BLaER1 (cell line): ENCODE data around the gene ANTXR1.
"Not testable (repeated sequence)": the region's sequence is repeated elsewhere in the genome, so short reads cannot be mapped to it uniquely, and the experiment has no call there.

Source experiments
- H3K27ac ChIP-seq: shearing (Covaris generic); formaldehyde crosslinking; 2 replicates; pipeline ENCODE4 v1.8.1; 2022
- H3K27me3 ChIP-seq: shearing (Covaris generic); formaldehyde crosslinking; 2 replicates; pipeline ENCODE4 v1.8.1; 2022
- H3K36me3 ChIP-seq: shearing (Covaris generic); formaldehyde crosslinking; 2 replicates; pipeline ENCODE4 v1.8.1; 2022
- H3K4me1 ChIP-seq: shearing (Covaris generic); formaldehyde crosslinking; 2 replicates; pipeline ENCODE4 v1.8.1; 2022
- H3K4me2 ChIP-seq: shearing (Covaris generic); formaldehyde crosslinking; 2 replicates; pipeline ENCODE4 v1.8.1; 2022
- H3K4me3 ChIP-seq: shearing (Covaris generic); formaldehyde crosslinking; 2 replicates; pipeline ENCODE4 v1.8.1; 2022
- H3K9ac ChIP-seq: shearing (Covaris generic); formaldehyde crosslinking; 2 replicates; pipeline ENCODE4 v1.8.1; 2022
- H3K9me3 ChIP-seq: shearing (Covaris generic); formaldehyde crosslinking; 2 replicates; pipeline ENCODE4 v1.8.1; 2022
- H4K20me1 ChIP-seq: shearing (Covaris generic); formaldehyde crosslinking; 2 replicates; pipeline ENCODE4 v1.8.1; 2022
- Cebpa-rat ChIP-seq: shearing (Covaris generic); IDR thresholded peaks from 2 replicates; pipeline ENCODE4 v1.8.1; 2022

Gene ANTXR1

DNA sequence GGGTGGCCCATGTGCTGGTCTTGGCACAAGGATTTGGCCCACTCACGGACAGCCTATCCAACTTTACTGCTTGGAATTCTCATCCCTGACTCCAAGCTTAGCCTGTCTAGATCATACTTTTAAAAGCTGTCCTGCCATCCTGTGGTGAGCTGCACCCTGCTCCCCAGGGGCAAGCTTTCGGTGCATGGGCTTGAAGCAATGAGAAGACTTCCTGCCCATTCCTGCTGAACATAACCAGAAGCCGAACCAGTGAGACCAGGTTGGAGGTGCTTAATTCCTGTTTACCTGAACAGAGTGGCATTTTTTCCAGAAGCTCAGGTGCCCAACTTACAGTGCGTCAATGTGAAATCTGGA lies 154.5 kb downstream of the ANTXR1 start:
- Histone ChIP-seq H3K36me3 (no peaks in the 10 kb centered on the region), H3K4me3 (no peak overlapping the region), H3K27me3 (no peaks in the 10 kb centered on the region), H3K4me2 (peak overlapping the region; percentile 29), H3K9me3 (no peaks in the 10 kb centered on the region), H3K27ac (no peak overlapping the region), H3K9ac (no peak overlapping the region), H3K4me1 (peaks cover 24% of the 10 kb centered on the region), H4K20me1 (no peaks in the 10 kb centered on the region)
- TF ChIP-seq Cebpa-rat = no peak

GRCh38 chr2:69168144-69168813 lies 155.3 kb downstream of the ANTXR1 start:
- H3K4me2 ChIP-seq = no peak overlapping the region
- no peaks in the 10 kb centered on the region for H3K9me3 ChIP-seq
- H3K4me1 ChIP-seq = peaks cover 16% of the 10 kb centered on the region
- no peaks in the 10 kb centered on the region for H3K27me3 ChIP-seq
- no peaks in the 10 kb centered on the region for H3K36me3 ChIP-seq
- H3K9ac ChIP-seq = no peak overlapping the region
- no peak for TF ChIP-seq Cebpa-rat
- no peak overlapping the region for H3K27ac ChIP-seq
- no peak overlapping the region for H3K4me3 ChIP-seq
- H4K20me1 ChIP-seq = no peaks in the 10 kb centered on the region

GRCh38 chr2:69168950-69169654 lies 156.1 kb downstream of the ANTXR1 start:
- Histone ChIP-seq H3K27ac (no peak overlapping the region), H3K36me3 (no peaks in the 10 kb centered on the region), H3K4me1 (peaks cover 12% of the 10 kb centered on the region), H3K9me3 (no peaks in the 10 kb centered on the region), H3K9ac (no peak overlapping the region), H3K4me3 (no peak overlapping the region), H4K20me1 (no peaks in the 10 kb centered on the region), H3K4me2 (no peak overlapping the region), H3K27me3 (no peaks in the 10 kb centered on the region)
- TF ChIP-seq Cebpa-rat = no peak

DNA sequence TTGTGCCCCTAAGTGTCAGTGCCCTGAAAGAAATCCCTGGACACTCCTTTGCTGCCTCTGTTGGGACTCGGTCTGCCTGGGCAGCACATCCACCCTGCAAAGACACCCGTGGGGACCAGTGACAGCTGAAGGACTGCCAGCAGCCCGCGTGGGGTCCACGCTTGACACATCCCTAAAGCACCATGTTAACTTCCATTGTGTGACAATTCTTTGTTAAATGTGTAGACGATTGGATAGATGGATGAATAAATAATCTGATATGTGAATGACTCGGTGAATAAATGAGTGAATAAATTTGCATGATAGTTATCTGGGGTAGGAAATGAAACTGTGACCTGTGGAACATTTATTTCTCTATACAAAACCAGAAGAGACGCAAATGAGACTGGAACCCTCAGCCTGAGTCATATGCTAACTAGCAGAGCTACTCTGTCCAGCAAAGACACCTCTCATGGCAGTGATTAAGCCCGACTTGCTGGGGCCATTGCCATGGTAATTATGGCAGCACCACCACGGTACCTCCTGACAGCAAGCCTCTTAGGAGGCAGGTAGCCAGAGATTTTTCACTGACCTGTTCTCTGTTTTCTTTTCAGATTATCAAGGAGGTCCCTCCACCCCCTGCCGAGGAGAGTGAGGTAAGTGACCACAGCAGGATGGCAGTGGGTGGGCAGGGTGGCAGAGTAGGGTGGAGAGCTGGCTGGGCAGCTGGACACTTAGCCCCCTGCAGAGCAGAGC lies 156.8 kb downstream of the ANTXR1 start:
- H3K4me2 ChIP-seq = no peak overlapping the region
- no peaks in the 10 kb centered on the region for H4K20me1 ChIP-seq
- peaks cover 12% of the 10 kb centered on the region for H3K4me1 ChIP-seq
- no peaks in the 10 kb centered on the region for H3K9me3 ChIP-seq
- no peaks in the 10 kb centered on the region for H3K36me3 ChIP-seq
- no peak overlapping the region for H3K9ac ChIP-seq
- H3K27ac ChIP-seq = no peak overlapping the region
- H3K4me3 ChIP-seq = no peak overlapping the region
- H3K27me3 ChIP-seq = no peaks in the 10 kb centered on the region
- TF ChIP-seq Cebpa-rat = no peak

GRCh38 chr2:69170661-69171060 lies 157.7 kb downstream of the ANTXR1 start:
- no peak for TF ChIP-seq Cebpa-rat
- peaks cover 12% of the 10 kb centered on the region for H3K4me1 ChIP-seq
- no peak overlapping the region for H3K9ac ChIP-seq
- no peaks in the 10 kb centered on the region for H3K36me3 ChIP-seq
- no peaks in the 10 kb centered on the region for H4K20me1 ChIP-seq
- no peak overlapping the region for H3K4me3 ChIP-seq
- H3K27me3 ChIP-seq = no peaks in the 10 kb centered on the region
- no peaks in the 10 kb centered on the region for H3K9me3 ChIP-seq
- no peak overlapping the region for H3K4me2 ChIP-seq
- H3K27ac ChIP-seq = no peak overlapping the region

- no peaks in the 10 kb centered on the region for H3K9me3 ChIP-seq
- H3K36me3 ChIP-seq = no peaks in the 10 kb centered on the region
- H3K27ac ChIP-seq = no peak overlapping the region
- TF ChIP-seq Cebpa-rat = no peak
- no peak overlapping the region for H3K9ac ChIP-seq
- H3K4me3 ChIP-seq = no peak overlapping the region
- no peaks in the 10 kb centered on the region for H3K27me3 ChIP-seq
- no peaks in the 10 kb centered on the region for H4K20me1 ChIP-seq
- H3K4me1 ChIP-seq = peaks cover 12% of the 10 kb centered on the region
- no peak overlapping the region for H3K4me2 ChIP-seq
Measured at GRCh38 chr2:69171116-69171896, 158.3 kb downstream of the ANTXR1 start.

- Histone ChIP-seq H3K9me3 (no peaks in the 10 kb centered on the region), H3K9ac (no peak overlapping the region), H3K4me2 (no peak overlapping the region), H3K27ac (no peak overlapping the region), H3K4me1 (peaks cover 7% of the 10 kb centered on the region), H3K36me3 (no peaks in the 10 kb centered on the region), H3K27me3 (no peaks in the 10 kb centered on the region), H4K20me1 (no peaks in the 10 kb centered on the region), H3K4me3 (no peak overlapping the region)
- TF ChIP-seq Cebpa-rat = no peak
Measured at GRCh38 chr2:69171897-69172525, 159.0 kb downstream of the ANTXR1 start.

DNA sequence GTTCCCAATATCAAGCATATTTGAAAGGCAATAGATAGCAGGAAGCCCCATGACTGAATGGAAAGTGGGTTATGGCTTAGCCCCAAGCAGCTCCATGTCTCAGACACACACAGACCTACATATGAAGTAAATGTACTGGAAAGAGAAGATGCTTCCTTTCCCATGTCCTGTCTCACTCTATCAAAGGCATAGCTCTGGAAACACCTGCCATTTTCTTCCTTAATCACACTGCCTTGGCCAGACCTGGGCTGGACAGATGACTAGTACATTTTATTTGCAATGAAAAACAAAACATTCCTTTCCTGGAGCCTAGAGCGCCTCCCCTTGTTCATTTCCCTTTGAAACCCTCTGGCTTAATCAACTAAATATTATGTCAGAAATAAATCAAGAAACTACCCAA lies 160.7 kb downstream of the ANTXR1 start:
- H4K20me1 ChIP-seq = no peaks in the 10 kb centered on the region
- H3K27me3 ChIP-seq = no peaks in the 10 kb centered on the region
- no peaks in the 10 kb centered on the region for H3K36me3 ChIP-seq
- no peak overlapping the region for H3K4me3 ChIP-seq
- no peaks in the 10 kb centered on the region for H3K9me3 ChIP-seq
- TF ChIP-seq Cebpa-rat = no peak
- no peak overlapping the region for H3K4me2 ChIP-seq
- H3K27ac ChIP-seq = no peak overlapping the region
- no peaks in the 10 kb centered on the region for H3K4me1 ChIP-seq
- no peak overlapping the region for H3K9ac ChIP-seq

DNA sequence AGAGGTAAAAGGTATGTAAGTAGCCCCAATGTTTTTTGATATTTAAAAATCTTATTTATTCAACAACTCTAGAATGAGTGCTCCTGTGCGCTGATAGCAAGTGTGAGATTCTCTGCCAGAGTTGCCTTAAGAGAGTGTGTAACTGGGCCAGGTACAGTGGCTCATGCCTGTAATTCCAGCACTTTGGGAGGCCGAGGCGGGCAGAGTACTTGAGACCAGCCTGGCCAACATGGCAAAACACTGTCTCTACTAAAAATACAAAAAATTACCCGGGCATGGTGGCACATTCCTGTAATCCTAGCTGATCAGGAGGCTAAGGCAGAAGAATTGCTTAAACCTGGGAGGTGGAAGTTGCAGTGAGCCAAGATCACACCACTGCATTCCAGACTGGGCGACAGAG lies 161.2 kb downstream of the ANTXR1 start:
- H3K36me3 ChIP-seq, H3K27ac ChIP-seq, H3K4me3 ChIP-seq, H4K20me1 ChIP-seq, H3K27me3 ChIP-seq, H3K9ac ChIP-seq, H3K9me3 ChIP-seq, H3K4me1 ChIP-seq, H3K4me2 ChIP-seq: not testable (repeated sequence)
